K562 (cell line): ENCODE measurements around the gene DXO. TPM values are rescaled to one million over a fixed set of nuclear protein-coding genes. Genes with fewer than 3 reads are reported as not detected.
A peak's percentile ranks its signal among the peaks of the same experiment; 100 is the strongest.

Experiments used
- ATAC-seq: fragments of 200-7000 bp; cut with Tn5 transposase; 3 replicates; pipeline ENCODE4 v1.9.1; 2020; ENCODE audit warnings: moderate library complexity
- BruUV-seq: library from RNA; stranded (reverse); fragments of 400-500 nt; replicated peaks from 2 replicates; lab custom pipeline; 2021; lab: Mats Ljungman, UMichigan
- CTCF ChIA-PET: fragments of 300-600 bp; formaldehyde crosslinking; extraction: SDS; loops from one replicate; lab custom pipeline; 2021; ENCODE audit warnings: low intra/inter-chr PET ratio; lab: Yijun Ruan, JAX
- POLR2A ChIA-PET: fragments of 300-600, 350-650 bp; sonication (Branson Sonifier 250); formaldehyde crosslinking; extraction: SDS; loops from one replicate; lab custom pipeline; 2021; ENCODE audit warnings: antibody characterized with exemption, inconsistent platforms; lab: Yijun Ruan, JAX
- DNase-seq, 4 experiments: peaks; one replicate each; pipeline versions ENCODE4 v3.0.0 to v3.0.0-alpha.2; 2011 to 2018; ENCODE audit warnings: low spot score in 3 of 4, mixed read lengths in 3 of 4; ENCODE audit errors: extremely low read depth in 1 of 4
- FAIRE-seq: peaks from 2 replicates; lab custom pipeline; 2011; peaks lifted over from hg19 to GRCh38; lab: Jason Lieb, UNC
- H2AFZ ChIP-seq: 2 replicates; pipeline ENCODE4 v1.6.0; 2011; ENCODE audit warnings: low read depth, low read length, control low read depth, inconsistent platforms
- H3K27ac ChIP-seq: fragments of 200-600 bp; 3 replicates; pipeline ENCODE4 v1.8.0; 2011; ENCODE audit warnings: low read depth, mild to moderate bottlenecking, control low read depth, inconsistent platforms, low read length, moderate library complexity, mixed read lengths; ENCODE audit errors: extremely low read depth
- H3K27me3 ChIP-seq, 2 experiments: fragments of 300-600 bp in 1 of 2; 2 replicates in 1 of 2; 3 replicates in 1 of 2; pipeline versions ENCODE4 v1.6.0 to v1.8.0; 2011; ENCODE audit warnings: inconsistent platforms in 2 of 2, low read length in 2 of 2, mild to moderate bottlenecking in 1 of 2, mixed read lengths in 1 of 2, moderate library complexity in 1 of 2; ENCODE audit not compliant: control insufficient read depth in 2 of 2, insufficient read depth in 2 of 2
- H3K36me3 ChIP-seq: fragments of 300-600 bp; 3 replicates; pipeline ENCODE4 v1.8.0; 2011; ENCODE audit warnings: mild to moderate bottlenecking, low read length, inconsistent platforms; ENCODE audit not compliant: control insufficient read depth, insufficient read depth
- H3K4me1 ChIP-seq, 2 experiments: fragments of 200-600 bp in 1 of 2; replicated peaks in 1 of 2; 2 replicates in 1 of 2; 3 replicates in 1 of 2; pipeline versions ENCODE4 v1.5.1 to v1.8.0; 2011; ENCODE audit warnings: inconsistent platforms in 2 of 2, low read length in 2 of 2, mild to moderate bottlenecking in 1 of 2, mixed read lengths in 1 of 2, moderate library complexity in 1 of 2; ENCODE audit not compliant: control insufficient read depth in 2 of 2, insufficient read depth in 2 of 2
- H3K4me2 ChIP-seq: 2 replicates; pipeline ENCODE4 v1.6.1; 2011; ENCODE audit warnings: low read length, control low read depth, inconsistent platforms, mixed read lengths; ENCODE audit not compliant: insufficient read depth
- H3K4me3 ChIP-seq: fragments of 200-600 bp; sonication (generic), shearing (Covaris generic); 2 replicates; pipeline ENCODE4 v1.5.1; 2016; ENCODE audit warnings: control low read depth, inconsistent platforms
- H3K79me2 ChIP-seq: fragments of 200-600 bp; 3 replicates; pipeline ENCODE4 v1.8.0; 2011; ENCODE audit warnings: low read length, inconsistent platforms; ENCODE audit not compliant: control insufficient read depth, insufficient read depth
- H3K9ac ChIP-seq, 2 experiments: 2 replicates each; pipeline versions ENCODE4 v1.6.0 to v1.6.1; 2011; ENCODE audit warnings: low read depth in 2 of 2, low read length in 2 of 2, control low read depth in 1 of 2, inconsistent platforms in 1 of 2, mild to moderate bottlenecking in 1 of 2, mixed read lengths in 1 of 2; ENCODE audit not compliant: insufficient read depth in 1 of 2
- H3K9me1 ChIP-seq: one replicate; pipeline ENCODE4 v1.6.0; 2011; ENCODE audit warnings: inconsistent platforms, mild to moderate bottlenecking, low read length, moderate library complexity; ENCODE audit not compliant: control insufficient read depth, insufficient read depth
- H3K9me3 ChIP-seq: replicated peaks from 2 replicates; pipeline ENCODE4 v1.5.1; 2011; ENCODE audit warnings: low read depth, low read length, inconsistent platforms; ENCODE audit not compliant: control insufficient read depth, insufficient read depth
- H4K20me1 ChIP-seq: replicated peaks from 2 replicates; pipeline ENCODE4 v1.6.1; 2011; ENCODE audit warnings: low read length, inconsistent platforms, mixed read lengths; ENCODE audit not compliant: control insufficient read depth, insufficient read depth
- E2F5 ChIP-seq: sonication (generic); formaldehyde crosslinking; IDR thresholded peaks from 2 replicates; pipeline ENCODE4 v1.8.0; 2022; ENCODE audit warnings: mild to moderate bottlenecking, missing genetic modification reagents
- FOXP4 ChIP-seq: sonication (generic); formaldehyde crosslinking; IDR thresholded peaks from 2 replicates; pipeline ENCODE4 v1.8.0; 2022; ENCODE audit warnings: mild to moderate bottlenecking, missing genetic modification reagents, borderline replicate concordance
- HES1 ChIP-seq: fragments of 450-650 bp; IDR thresholded peaks from 2 replicates; pipeline ENCODE4 v1.6.1; 2016; ENCODE audit warnings: low read depth, mild to moderate bottlenecking, moderate library complexity
- KAT2B ChIP-seq: IDR thresholded peaks from one replicate; pipeline ENCODE4 v1.6.1; 2012; ENCODE audit warnings: low read depth, mild to moderate bottlenecking, control low read depth, inconsistent platforms, low read length, moderate library complexity
- SMARCB1 ChIP-seq: IDR thresholded peaks from 2 replicates; pipeline ENCODE4 v1.6.1; 2011; ENCODE audit warnings: improper control_type of control experiment, low read depth; ENCODE audit not compliant: insufficient read length
- SP1 ChIP-seq: sonication (generic); formaldehyde crosslinking; IDR thresholded peaks from 2 replicates; pipeline ENCODE4 v1.8.1; 2022; ENCODE audit warnings: mild to moderate bottlenecking, missing genetic modification reagents
- TOE1 ChIP-seq, 2 experiments: fragments of 450-650 bp in 1 of 2; sonication (generic) in 1 of 2; formaldehyde crosslinking in 1 of 2; IDR thresholded peaks; 2 replicates each; pipeline versions ENCODE4 v1.7.1 to v1.8.0; 2016 to 2022; ENCODE audit warnings: borderline replicate concordance in 2 of 2, mild to moderate bottlenecking in 2 of 2, antibody characterized with exemption in 1 of 2, inconsistent platforms in 1 of 2, low read depth in 1 of 2, missing genetic modification reagents in 1 of 2, moderate library complexity in 1 of 2
- ZFP91 ChIP-seq: sonication (generic); formaldehyde crosslinking; IDR thresholded peaks from 2 replicates; pipeline ENCODE4 v1.8.0; 2022; ENCODE audit warnings: mild to moderate bottlenecking, missing genetic modification reagents
- WGBS: fragments of 100-300 bp; shearing (Covaris generic); methylation state at CpG from one replicate; pipeline ENCODE4 v1.1.6; 2016; ENCODE audit warnings: low coverage, mixed read lengths; ENCODE audit not compliant: insufficient coverage; ENCODE audit errors: missing lambda C conversion rate; 5-methylcytosine and 5-hydroxymethylcytosine counted together
- in situ Hi-C: fragments of 300-500 bp; cut with MboI; formaldehyde crosslinking; loops from 4 replicates; pipeline ENCODE4 v1.15.0; 2018; ENCODE audit warnings: inconsistent platforms, mixed read lengths
- intact Hi-C: fragments of 100-400 bp; cut with micrococcal nuclease; formaldehyde crosslinking; loops from 2 replicates; pipeline ENCODE4 v1.14.2; 2022
- polyA plus RNA-seq, 8 experiments: library from polyadenylated mRNA; depleted of rRNA in 4 of 8; stranded (reverse) in 5 of 8; unstranded in 3 of 8; fragments of >200 nt; fragmentation: Nextera tagmentation in 2 of 8; fragmentation: Illumina TruSeq in 1 of 8; extraction: Ambion mirVana in 2 of 8; extraction: Trizol in 1 of 8; gene quantifications; 2 replicates each; pipeline versions ENCODE4 v1.2.1 to v1.2.3, GENCODE V29; 2011 to 2014; ENCODE audit warnings: inconsistent platforms in 1 of 8, missing spikeins in 1 of 8
- total RNA-seq, 7 experiments: library from RNA; depleted of rRNA in 6 of 7; stranded (reverse); fragments of >200 nt in 6 of 7; fragmentation: Illumina TruSeq in 2 of 7; extraction: Trizol in 2 of 7; gene quantifications; 2 replicates each; pipeline versions ENCODE4 v1.2.1 to v1.2.3, GENCODE V29; 2011 to 2021; ENCODE audit warnings: low replicate concordance in 1 of 7
- TF ChIP-seq, protein P1 (sequence below): sonication (generic); formaldehyde crosslinking; IDR thresholded peaks from 2 replicates; pipeline ENCODE4 v1.9.0; 2022; ENCODE audit warnings: mild to moderate bottlenecking, missing genetic modification reagents

DXO gene
- total and polyA plus RNA-seq, 9 of the 15 experiments (the other 6 are each of a cell fraction or from before 2014, with no cell fraction given) = 6.4 to 35.1 (median 19.4) TPM

GRCh38 chr6:31956796-31957195, 15.1 kb downstream of the DXO start:
- DNase-seq = no peak
- Histone ChIP-seq H3K4me3 (no peak overlapping the region), H2AFZ (no peak overlapping the region), H3K36me3 (peaks cover 74% of the 10 kb centered on the region), H3K9ac (peak overlapping the region in 1 of 2 experiments; percentile 8; a peak in 1 of 4 replicates), H3K9me1 (no peaks in the 10 kb centered on the region), H3K4me1 (peaks cover 4 to 17% of the 10 kb centered on the region in 2 experiments; a peak in 4 of 5 replicates), H3K4me2 (no peak overlapping the region), H3K27me3 (no peaks in the 10 kb centered on the region), H3K27ac (no peak overlapping the region), H3K79me2 (peaks cover 40% of the 10 kb centered on the region), H3K9me3 (no peaks in the 10 kb centered on the region), H4K20me1 (no peaks in the 10 kb centered on the region)
- CTCF ChIA-PET = no interaction called here
- POLR2A ChIA-PET = interaction anchor here (0.6 to 4.8 kb wide), 5 partner anchors 11 to 292 kb away, joined by 3 to 74 read pairs (median 5); partner anchors contain the start of genes CFB, DXO, GPANK1 and HSPA1A
- BruUV-seq = no TSS peak
- 0 out of 2 replicates have a peak, but pooled peaks have one; percentile 19 for TF ChIP-seq ZFP91 (CRISPR knock-in tag)
- peak; percentile 67; the same call in 1 of the 2 replicates for TF ChIP-seq FOXP4
- TF ChIP-seq, protein P1, sequence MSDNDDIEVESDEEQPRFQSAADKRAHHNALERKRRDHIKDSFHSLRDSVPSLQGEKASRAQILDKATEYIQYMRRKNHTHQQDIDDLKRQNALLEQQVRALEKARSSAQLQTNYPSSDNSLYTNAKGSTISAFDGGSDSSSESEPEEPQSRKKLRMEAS (CRISPR knock-in tag) = peak; percentile 19; the same call in 1 of the 2 replicates
- TF ChIP-seq HES1 = no peak
- TF ChIP-seq SMARCB1 = no peak
- no peak for TF ChIP-seq KAT2B
- TF ChIP-seq E2F5 (CRISPR knock-in tag) = 0 out of 2 replicates have a peak, but pooled peaks have one; percentile 53
- TF ChIP-seq TOE1 (IDR thresholded peaks at IDR 0.05; ENCODE audit: borderline replicate concordance) = no peak
- TF ChIP-seq TOE1 (CRISPR knock-in tag; IDR thresholded peaks at IDR 0.05; ENCODE audit: borderline replicate concordance, low read depth) = peak; percentile 72; the same call in 1 of the 2 replicates
- TF ChIP-seq SP1 (CRISPR knock-in tag) = 0 out of 2 replicates have a peak, but pooled peaks have one; percentile 13
- WGBS = 91% methylated on average over 3 of the region's 3 CpGs
- intact Hi-C loops = loop anchor here (5.0 kb wide), 1 partner anchor 39 kb away; no protein-coding TSS in a partner anchor
- in situ Hi-C loops = loop anchor here (10.0 kb wide), 1 partner anchor 88 kb away; no protein-coding TSS in a partner anchor
- no peak for ATAC-seq
- no peak for FAIRE-seq
